Transverse colon (tissue), 4 donors: ENCODE measurements around the gene DDRGK1. TPM values are rescaled to one million over a fixed set of nuclear protein-coding genes. Genes with fewer than 3 reads are reported as not detected.

Experiments used
- DNase-seq: peaks from one replicate; pipeline ENCODE4 v3.0.0-alpha.2; 2019
- H3K27ac ChIP-seq, 4 donors: fragments of 200-600 bp; sonication (generic); 2 replicates each; pipeline ENCODE4 v1.5.1; 2016 to 2018; ENCODE audit warnings: inconsistent platforms in 4 of 4
- H3K27me3 ChIP-seq: fragments of 200-600 bp; sonication (generic); 2 replicates; pipeline ENCODE4 v1.5.1; 2017; ENCODE audit warnings: inconsistent platforms
- H3K36me3 ChIP-seq, 4 donors: fragments of 200-600 bp; sonication (generic); 2 replicates each; pipeline ENCODE4 v1.5.1; 2017 to 2019; ENCODE audit warnings: inconsistent platforms in 4 of 4
- H3K4me1 ChIP-seq, 4 donors: fragments of 200-600 bp; sonication (generic); 2 replicates each; pipeline ENCODE4 v1.5.1; 2017 to 2020; ENCODE audit warnings: inconsistent platforms in 4 of 4
- H3K4me3 ChIP-seq, 4 donors: fragments of 200-600 bp; sonication (generic); 1 replicate in 1 of 4; 2 replicates in 3 of 4; pipeline versions ENCODE4 v1.5.1 to v1.6.1; 2017 to 2019; ENCODE audit warnings: inconsistent platforms in 4 of 4
- H3K9me3 ChIP-seq, 2 donors: fragments of 200-600 bp; sonication (generic); 2 replicates each; pipeline ENCODE4 v1.5.1; 2017 to 2019; ENCODE audit warnings: inconsistent platforms in 2 of 2
- EP300 ChIP-seq: sonication (generic); formaldehyde crosslinking; IDR thresholded peaks from one replicate; pipeline ENCODE4 v1.6.1; 2017; ENCODE audit warnings: antibody characterized with exemption, low read depth
- POLR2A ChIP-seq: fragments of 450-650 bp; IDR thresholded peaks from one replicate; pipeline ENCODE4 v1.6.1; 2016; ENCODE audit warnings: antibody characterized with exemption, mild to moderate bottlenecking, moderate library complexity
- POLR2AphosphoS5 ChIP-seq, 3 donors: sonication (generic); formaldehyde crosslinking; IDR thresholded peaks; one replicate each; pipeline ENCODE4 v1.6.1; 2016; ENCODE audit warnings: antibody characterized with exemption in 3 of 3
- WGBS, 2 donors: methylation state at CpG; one replicate each; pipeline ENCODE4 v1.1.5; 2018; ENCODE audit warnings: low coverage in 1 of 2; 5-methylcytosine and 5-hydroxymethylcytosine counted together
- in situ Hi-C, 4 donors: fragments of 200-750 bp; cut with MboI; loops; one replicate each; pipeline versions ENCODE4 v1.15.0 to v1.15.1; 2017; ENCODE audit warnings: low sequenced_read_pairs in 3 of 4, low pct_ligation_motif_present in 1 of 4, low pct_unique_long_range_greater_than_20kb in 1 of 4
- intact Hi-C: fragments of 100-400 bp; cut with DNase I; formaldehyde crosslinking; loops from one replicate; pipeline ENCODE4 v1.15.1; 2023; ENCODE audit warnings: low total_unique reads
- total RNA-seq, 4 donors: library from RNA; depleted of rRNA; stranded (reverse); fragments of >200 nt; gene quantifications; one replicate each; pipeline ENCODE4 v1.1.0, GENCODE V29; 2016
- TF ChIP-seq, protein P1 (sequence below), 5 experiments: fragments of 200-600 bp in 3 of 5; fragments of 450-650 bp in 2 of 5; sonication (generic) in 3 of 5; IDR thresholded peaks; 1 replicate in 2 of 5; 2 replicates in 3 of 5; pipeline ENCODE4 v1.5.1; 2016 to 2017; ENCODE audit warnings: antibody characterized with exemption in 5 of 5, inconsistent platforms in 3 of 5, mild to moderate bottlenecking in 2 of 5, moderate library complexity in 1 of 5

The DDRGK1 gene
- total RNA-seq, 4 donors from 2014 or later = 47.0 to 85.6 (median 80.4) TPM

DNA sequence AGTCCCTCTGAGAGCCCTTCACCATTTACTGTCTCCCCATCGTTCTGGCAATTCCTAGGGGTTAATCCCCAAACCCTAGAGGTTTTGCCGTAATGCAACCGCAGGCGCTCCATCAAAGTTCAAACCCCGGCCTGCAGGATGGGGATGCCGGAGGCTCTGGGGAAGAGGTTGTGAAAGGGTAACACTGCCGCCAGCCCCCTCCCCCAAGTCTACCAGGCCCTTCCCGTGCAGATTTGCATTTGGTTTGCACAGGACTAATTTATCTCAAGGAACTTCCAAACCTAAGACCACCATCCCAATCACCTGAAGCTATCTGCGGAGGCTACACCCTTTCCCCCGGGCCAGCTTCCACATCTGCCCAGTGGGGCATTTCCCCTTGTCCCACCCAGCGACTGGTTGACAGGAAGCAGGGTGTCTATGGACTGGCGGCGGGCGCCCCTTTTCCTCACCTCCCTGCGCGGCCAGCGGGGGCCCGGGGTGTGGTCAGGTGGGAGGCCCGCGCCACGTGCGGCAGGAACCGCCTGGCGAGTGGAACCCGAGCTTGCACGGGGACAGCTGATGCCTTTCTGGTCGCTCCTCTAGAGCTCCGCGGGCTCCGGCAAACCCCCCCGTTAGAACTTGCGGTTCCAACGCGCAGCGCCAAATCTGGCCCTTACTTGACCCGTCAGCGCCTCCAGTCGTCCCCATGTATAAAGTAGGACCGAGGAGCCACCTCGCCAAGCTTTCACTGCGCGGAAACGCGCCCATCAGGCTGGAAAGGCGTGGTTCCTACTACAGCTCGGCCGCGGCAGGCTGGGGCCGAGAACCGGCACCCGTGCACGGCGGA is 43.9 kb upstream of the DDRGK1 start:
- Histone ChIP-seq H3K9me3 (no peaks in the 10 kb centered on the region), H3K27ac (no peak overlapping the region), H3K27me3 (peaks cover 58% of the 10 kb centered on the region), H3K36me3 (no peaks in the 10 kb centered on the region), H3K4me1 (peaks cover 3 to 11% (median 8%) of the 10 kb centered on the region in 4 donors), H3K4me3 (peak overlapping the region in 1 of 4 donors; percentile 6)
- intact Hi-C loops = no loop called here
- WGBS, 2 donors = 12% methylated on average over 52 of the region's 53 CpGs; no CpG with 5 or more reads in 1 of the 2 donors
- no peak for DNase-seq
- in situ Hi-C loops = no loop called here
- TF ChIP-seq POLR2A (no peak), POLR2AphosphoS5 (IDR thresholded peaks at IDR 0.05) (no peak), EP300 (no peak)
- TF ChIP-seq, protein P1, sequence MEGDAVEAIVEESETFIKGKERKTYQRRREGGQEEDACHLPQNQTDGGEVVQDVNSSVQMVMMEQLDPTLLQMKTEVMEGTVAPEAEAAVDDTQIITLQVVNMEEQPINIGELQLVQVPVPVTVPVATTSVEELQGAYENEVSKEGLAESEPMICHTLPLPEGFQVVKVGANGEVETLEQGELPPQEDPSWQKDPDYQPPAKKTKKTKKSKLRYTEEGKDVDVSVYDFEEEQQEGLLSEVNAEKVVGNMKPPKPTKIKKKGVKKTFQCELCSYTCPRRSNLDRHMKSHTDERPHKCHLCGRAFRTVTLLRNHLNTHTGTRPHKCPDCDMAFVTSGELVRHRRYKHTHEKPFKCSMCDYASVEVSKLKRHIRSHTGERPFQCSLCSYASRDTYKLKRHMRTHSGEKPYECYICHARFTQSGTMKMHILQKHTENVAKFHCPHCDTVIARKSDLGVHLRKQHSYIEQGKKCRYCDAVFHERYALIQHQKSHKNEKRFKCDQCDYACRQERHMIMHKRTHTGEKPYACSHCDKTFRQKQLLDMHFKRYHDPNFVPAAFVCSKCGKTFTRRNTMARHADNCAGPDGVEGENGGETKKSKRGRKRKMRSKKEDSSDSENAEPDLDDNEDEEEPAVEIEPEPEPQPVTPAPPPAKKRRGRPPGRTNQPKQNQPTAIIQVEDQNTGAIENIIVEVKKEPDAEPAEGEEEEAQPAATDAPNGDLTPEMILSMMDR (IDR thresholded peaks at IDR 0.05) = no peak

DNA sequence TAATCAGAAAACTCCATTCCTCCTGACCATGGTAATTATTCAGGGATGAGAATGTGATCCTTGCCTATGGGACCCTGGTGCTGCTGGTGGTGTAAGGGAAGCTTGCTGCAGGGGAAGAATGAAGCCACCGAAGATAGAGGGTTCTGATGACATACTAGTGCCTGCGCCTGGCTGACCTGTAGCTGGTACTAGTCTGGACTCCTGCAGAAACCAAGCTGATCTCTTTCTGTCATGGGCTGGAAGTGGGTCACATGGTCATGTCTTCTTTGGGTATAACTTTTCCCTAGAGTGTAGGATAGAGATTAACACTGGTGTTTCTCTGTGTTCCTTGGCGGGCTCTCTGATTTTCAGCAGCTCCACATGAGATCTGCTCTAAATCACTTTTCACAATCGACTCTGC is 43.2 kb upstream of the DDRGK1 start:
- WGBS, 2 donors = 53% methylated on average over 4 of the region's 4 CpGs; no CpG with 5 or more reads in 1 of the 2 donors
- in situ Hi-C loops = no loop called here

DNA sequence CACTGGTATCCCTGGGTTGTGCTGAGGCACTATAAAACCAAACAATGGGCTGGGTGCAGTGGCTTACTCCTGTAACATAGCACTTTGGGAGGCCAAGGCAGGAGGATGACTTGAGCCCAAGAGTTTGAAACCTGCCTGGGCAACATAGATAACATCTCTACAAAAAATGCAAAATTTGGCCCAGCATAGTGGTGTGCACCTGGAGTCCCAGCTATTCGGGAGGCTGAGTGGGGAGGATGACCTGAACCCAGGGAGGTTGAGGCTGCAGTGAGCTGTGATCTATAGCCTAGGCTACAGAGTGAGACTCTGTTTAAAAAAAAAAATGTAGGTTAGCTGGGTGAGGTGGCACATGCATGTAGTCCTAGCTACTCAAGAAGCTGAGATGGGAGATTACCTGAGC is 42.2 kb upstream of the DDRGK1 start:
- 92% methylated on average over 1 of the region's 1 CpG; no CpG with 5 or more reads in 1 of the 2 donors for WGBS, 2 donors
- peaks cover 3 to 11% (median 8%) of the 10 kb centered on the region in 4 donors for H3K4me1 ChIP-seq
- H3K27ac ChIP-seq = no peak overlapping the region
- no peak for DNase-seq
- in situ Hi-C loops (no loop called here), intact Hi-C loops (no loop called here)
- H3K9me3 ChIP-seq = no peaks in the 10 kb centered on the region
- TF ChIP-seq POLR2AphosphoS5 (IDR thresholded peaks at IDR 0.05) (no peak), POLR2A (no peak), EP300 (no peak)
- TF ChIP-seq, protein P1 (IDR thresholded peaks at IDR 0.05) = no peak
- H3K36me3 ChIP-seq = no peaks in the 10 kb centered on the region
- peaks cover 75% of the 10 kb centered on the region for H3K27me3 ChIP-seq
- no peak overlapping the region for H3K4me3 ChIP-seq

More for the DNA sequence above, 43.2 kb upstream of the DDRGK1 start:
- TF ChIP-seq POLR2A (no peak), POLR2AphosphoS5 (IDR thresholded peaks at IDR 0.05) (no peak), EP300 (no peak)
- TF ChIP-seq, protein P1 (IDR thresholded peaks at IDR 0.05) = no peak
- H3K4me3 ChIP-seq = no peak overlapping the region
- H3K9me3 ChIP-seq = no peaks in the 10 kb centered on the region
- DNase-seq = no peak
- peaks cover 3 to 11% (median 8%) of the 10 kb centered on the region in 4 donors for H3K4me1 ChIP-seq
- H3K27me3 ChIP-seq = peaks cover 66% of the 10 kb centered on the region
- no peaks in the 10 kb centered on the region for H3K36me3 ChIP-seq
- intact Hi-C loops = no loop called here
- H3K27ac ChIP-seq = no peak overlapping the region

DNA sequence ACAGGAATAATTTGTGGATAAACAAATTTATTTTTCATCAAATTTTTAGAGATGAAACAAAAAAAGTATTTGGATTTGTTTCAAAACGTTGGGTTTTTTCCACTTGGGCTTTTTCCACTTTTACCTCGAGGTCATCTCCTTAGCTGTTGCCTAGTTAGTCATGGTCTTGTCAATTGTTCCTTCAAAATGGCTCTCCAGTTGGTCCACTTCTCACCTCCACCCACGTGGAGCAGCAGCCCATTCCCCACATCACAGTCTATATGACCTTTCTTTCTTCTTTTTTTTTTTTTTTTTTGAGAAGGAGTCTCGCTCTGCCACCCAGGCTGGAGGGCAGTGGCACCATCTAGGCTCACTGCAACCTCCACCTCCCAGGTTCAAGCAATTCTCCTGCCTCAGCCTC is 41.2 kb upstream of the DDRGK1 start:
- TF ChIP-seq, protein P1 (IDR thresholded peaks at IDR 0.05) = no peak
- TF ChIP-seq POLR2AphosphoS5 (IDR thresholded peaks at IDR 0.05) (no peak), EP300 (no peak), POLR2A (no peak)
- 40 to 64% methylated on average over 3 to 4 of the region's 4 CpGs for WGBS, 2 donors
- H3K27ac ChIP-seq = no peak overlapping the region
- in situ Hi-C loops (no loop called here), intact Hi-C loops (no loop called here)
- no peaks in the 10 kb centered on the region for H3K36me3 ChIP-seq
- peaks cover 82% of the 10 kb centered on the region for H3K27me3 ChIP-seq
- no peak overlapping the region for H3K4me3 ChIP-seq
- DNase-seq = no peak
- H3K4me1 ChIP-seq = peaks cover 3 to 11% (median 8%) of the 10 kb centered on the region in 4 donors
- H3K9me3 ChIP-seq = no peaks in the 10 kb centered on the region
